Activated CD4-positive, alpha-beta T cell treated with anti-CD3 and anti-CD28 coated beads, Interleukin-2, amount 10 ng/mL, durations not matched to agents 24 days and 14 days (primary cell): ENCODE measurements around the gene AOC2. TPM values are rescaled to one million over a fixed set of nuclear protein-coding genes. Genes with fewer than 3 reads are reported as not detected.
"Not testable (repeated sequence)": the region's sequence is repeated elsewhere in the genome, so short reads cannot be mapped to it uniquely, and the experiment has no call there.

Source experiments
- DNase-seq: peaks from one replicate; pipeline ENCODE4 v3.0.0; 2022
- H3K27ac Mint-ChIP-seq: one replicate; pipeline ENCODE4 v1.8.0; 2022; ENCODE audit warnings: mild to moderate bottlenecking, mixed read lengths
- H3K27me3 Mint-ChIP-seq: one replicate; pipeline ENCODE4 v1.8.0; 2022; ENCODE audit warnings: mixed read lengths
- H3K36me3 Mint-ChIP-seq: one replicate; pipeline ENCODE4 v1.8.0; 2022; ENCODE audit warnings: low read depth, mild to moderate bottlenecking, mixed read lengths
- H3K4me1 Mint-ChIP-seq: one replicate; pipeline ENCODE4 v1.8.0; 2021; ENCODE audit warnings: mixed read lengths
- H3K4me3 Mint-ChIP-seq: one replicate; pipeline ENCODE4 v1.8.0; 2022; ENCODE audit warnings: mild to moderate bottlenecking, moderate library complexity, mixed read lengths
- H3K9me3 Mint-ChIP-seq: one replicate; pipeline ENCODE4 v1.8.0; 2021; ENCODE audit warnings: mixed read lengths
- intact Hi-C: fragments of 100-400 bp; cut with micrococcal nuclease; formaldehyde crosslinking; loops from one replicate; pipeline ENCODE4 v1.15.1; 2023
- total RNA-seq: library from RNA; stranded (reverse); gene quantifications from 2 replicates; pipeline ENCODE4 v1.2.3, GENCODE V29; 2022

Gene AOC2
- total RNA-seq, 1 donor from 2014 or later = 3.3 TPM

DNA sequence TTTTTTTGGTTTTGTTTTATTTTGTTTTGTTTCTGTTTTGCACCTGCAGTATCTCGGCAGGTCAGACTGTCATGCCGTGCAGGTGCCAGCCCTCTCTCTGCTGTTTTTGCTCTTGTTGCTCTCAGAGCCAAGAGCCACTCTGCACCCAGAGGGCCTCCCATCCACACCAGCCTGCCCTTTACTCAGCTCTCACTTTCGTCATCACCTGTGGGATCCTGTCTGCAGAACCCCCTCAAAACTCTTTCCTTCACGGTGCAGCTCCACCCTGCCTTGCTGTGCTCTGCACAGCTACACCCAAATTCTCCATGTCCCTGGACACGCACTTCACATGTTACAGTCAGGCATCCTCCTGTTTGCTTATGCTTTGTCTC is 9.2 kb downstream of the AOC2 start:
- Mint-ChIP-seq H3K36me3 (no peaks in the 10 kb centered on the region), H3K4me3 (no peak overlapping the region), H3K9me3 (no peaks in the 10 kb centered on the region), H3K4me1 (peaks cover 3% of the 10 kb centered on the region), H3K27me3 (no peaks in the 10 kb centered on the region), H3K27ac (no peak overlapping the region)
- no peak for DNase-seq
- intact Hi-C loops = no loop called here

DNA sequence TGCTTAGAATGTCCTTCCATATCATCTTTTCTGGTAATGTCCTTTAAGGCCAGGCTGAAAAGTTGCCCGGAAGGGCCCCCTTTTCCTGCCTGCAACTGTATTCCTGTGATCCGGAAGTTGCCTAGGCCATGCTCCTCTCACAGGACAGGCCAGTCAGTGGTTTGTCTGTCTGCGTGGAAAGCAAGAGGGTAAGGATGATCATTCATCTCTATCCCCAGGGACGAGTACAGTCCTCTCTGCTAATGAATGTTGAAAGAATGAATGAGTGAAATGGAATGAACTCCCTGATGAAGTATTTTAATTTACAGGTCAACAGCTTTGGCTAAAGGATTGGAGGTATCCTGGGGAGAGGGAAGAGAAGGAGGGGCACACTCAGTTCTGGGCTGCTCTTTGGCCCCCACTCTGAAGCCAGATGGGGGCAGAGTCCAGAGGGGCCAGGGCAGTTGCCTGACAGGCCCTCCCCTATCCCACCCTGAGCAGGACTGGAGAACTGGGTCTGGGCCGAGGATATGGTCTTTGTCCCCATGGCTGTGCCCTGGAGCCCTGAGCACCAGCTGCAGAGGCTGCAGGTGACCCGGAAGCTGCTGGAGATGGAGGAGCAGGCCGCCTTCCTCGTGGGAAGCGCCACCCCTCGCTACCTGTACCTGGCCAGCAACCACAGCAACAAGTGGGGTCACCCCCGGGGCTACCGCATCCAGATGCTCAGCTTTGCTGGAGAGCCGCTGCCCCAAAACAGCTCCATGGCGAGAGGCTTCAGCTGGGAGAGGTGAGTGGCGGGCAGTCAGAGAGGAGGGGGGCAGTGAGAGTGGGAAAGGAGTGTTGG is 9.8 kb downstream of the AOC2 start:
- intact Hi-C loops = no loop called here
- Mint-ChIP-seq H3K27me3 (no peaks in the 10 kb centered on the region), H3K27ac (no peak overlapping the region), H3K4me3 (no peak overlapping the region), H3K9me3 (no peaks in the 10 kb centered on the region), H3K36me3 (no peaks in the 10 kb centered on the region), H3K4me1 (peaks cover 3% of the 10 kb centered on the region)
- no peak for DNase-seq

DNA sequence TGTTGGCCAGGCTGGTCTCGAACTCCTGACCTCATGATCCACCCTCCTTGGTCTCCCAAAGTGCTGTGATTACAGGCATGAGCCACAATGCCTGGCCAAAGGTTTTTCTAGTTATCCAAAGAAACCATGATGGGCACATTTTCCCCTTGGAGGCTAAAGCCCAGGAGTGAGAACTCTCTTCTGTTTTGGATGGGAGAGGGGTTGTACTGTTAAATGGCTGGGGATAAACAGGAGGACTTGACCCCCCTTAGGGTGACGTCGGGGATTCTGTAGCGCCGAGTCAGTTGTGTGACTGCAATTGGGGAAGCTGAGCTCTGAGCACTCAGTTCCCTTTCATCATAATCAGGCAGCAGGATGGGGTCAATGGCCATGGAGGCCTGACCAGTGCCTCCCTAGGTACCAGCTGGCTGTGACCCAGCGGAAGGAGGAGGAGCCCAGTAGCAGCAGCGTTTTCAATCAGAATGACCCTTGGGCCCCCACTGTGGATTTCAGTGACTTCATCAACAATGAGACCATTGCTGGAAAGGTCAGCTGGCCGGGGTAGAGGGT is 10.7 kb downstream of the AOC2 start:
- intact Hi-C loops = no loop called here
- H3K9me3 Mint-ChIP-seq = no peaks in the 10 kb centered on the region
- no peaks in the 10 kb centered on the region for H3K36me3 Mint-ChIP-seq
- H3K4me3 Mint-ChIP-seq = no peak overlapping the region
- H3K27ac Mint-ChIP-seq = no peak overlapping the region
- peaks cover 2% of the 10 kb centered on the region for H3K4me1 Mint-ChIP-seq
- H3K27me3 Mint-ChIP-seq = no peaks in the 10 kb centered on the region
- no peak for DNase-seq

DNA sequence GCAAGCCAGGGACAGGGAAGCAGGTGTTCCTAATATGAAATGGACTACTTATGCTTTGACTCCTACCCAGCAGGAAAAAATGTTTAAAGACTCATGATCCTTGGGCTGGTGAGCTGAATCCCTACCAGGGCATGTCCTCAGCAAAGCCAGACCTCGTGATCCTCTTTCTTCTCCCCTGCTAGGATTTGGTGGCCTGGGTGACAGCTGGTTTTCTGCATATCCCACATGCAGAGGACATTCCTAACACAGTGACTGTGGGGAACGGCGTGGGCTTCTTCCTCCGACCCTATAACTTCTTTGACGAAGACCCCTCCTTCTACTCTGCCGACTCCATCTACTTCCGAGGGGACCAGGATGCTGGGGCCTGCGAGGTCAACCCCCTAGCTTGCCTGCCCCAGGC is 11.7 kb downstream of the AOC2 start:
- DNase-seq, H3K9me3 Mint-ChIP-seq, H3K4me3 Mint-ChIP-seq, intact Hi-C loops, H3K27ac Mint-ChIP-seq, H3K4me1 Mint-ChIP-seq, H3K27me3 Mint-ChIP-seq, H3K36me3 Mint-ChIP-seq: not testable (repeated sequence)

- not testable (repeated sequence) for H3K4me3 Mint-ChIP-seq, H3K4me1 Mint-ChIP-seq
These were observed 12.1 kb downstream of the AOC2 start for GRCh38 chr17:42856516-42856915.

DNA sequence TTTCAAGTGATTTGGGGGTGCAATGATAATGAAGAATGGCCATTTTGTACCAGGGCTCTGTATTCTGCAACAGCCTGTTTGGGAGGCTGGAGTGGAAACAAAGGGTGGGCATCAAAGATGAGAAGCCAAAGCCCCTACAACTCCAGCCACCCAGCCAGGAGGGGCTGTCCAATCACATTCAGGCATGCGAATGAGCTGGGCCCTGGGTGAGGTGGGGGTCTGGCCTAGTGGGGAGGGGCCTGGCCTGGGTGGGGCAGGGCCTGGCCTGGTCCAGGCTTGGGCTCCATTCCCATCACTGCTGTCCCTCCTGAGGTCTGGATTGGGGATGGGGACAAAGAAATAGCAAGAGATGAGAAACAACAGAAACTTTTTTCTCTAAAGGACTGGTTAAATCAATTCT is 13.0 kb downstream of the AOC2 start:
- no peaks in the 10 kb centered on the region for H3K9me3 Mint-ChIP-seq
- no peak for DNase-seq
- H3K4me3 Mint-ChIP-seq = no peak overlapping the region
- H3K36me3 Mint-ChIP-seq = no peaks in the 10 kb centered on the region
- H3K4me1 Mint-ChIP-seq = no peaks in the 10 kb centered on the region
- no peak overlapping the region for H3K27ac Mint-ChIP-seq
- H3K27me3 Mint-ChIP-seq = no peaks in the 10 kb centered on the region
- intact Hi-C loops = no loop called here

More at GRCh38 chr17:42856516-42856915, 12.1 kb downstream of the AOC2 start:
- H3K27ac Mint-ChIP-seq, H3K9me3 Mint-ChIP-seq, intact Hi-C loops, H3K27me3 Mint-ChIP-seq, H3K36me3 Mint-ChIP-seq, DNase-seq: not testable (repeated sequence)

- DNase-seq = no peak
- Mint-ChIP-seq H3K27me3 (peaks cover 8% of the 10 kb centered on the region), H3K9me3 (no peaks in the 10 kb centered on the region), H3K4me3 (no peak overlapping the region), H3K4me1 (no peaks in the 10 kb centered on the region), H3K36me3 (no peaks in the 10 kb centered on the region), H3K27ac (no peak overlapping the region)
- intact Hi-C loops = no loop called here
These were observed 21.3 kb downstream of the AOC2 start for GRCh38 chr17:42865638-42866094.

GRCh38 chr17:42866216-42866615 is 21.8 kb downstream of the AOC2 start:
- H3K9me3 Mint-ChIP-seq = no peaks in the 10 kb centered on the region
- no peaks in the 10 kb centered on the region for H3K4me1 Mint-ChIP-seq
- no peaks in the 10 kb centered on the region for H3K36me3 Mint-ChIP-seq
- H3K27ac Mint-ChIP-seq = no peak overlapping the region
- H3K27me3 Mint-ChIP-seq = peaks cover 8% of the 10 kb centered on the region
- H3K4me3 Mint-ChIP-seq = no peak overlapping the region
- intact Hi-C loops = no loop called here
- no peak for DNase-seq

DNA sequence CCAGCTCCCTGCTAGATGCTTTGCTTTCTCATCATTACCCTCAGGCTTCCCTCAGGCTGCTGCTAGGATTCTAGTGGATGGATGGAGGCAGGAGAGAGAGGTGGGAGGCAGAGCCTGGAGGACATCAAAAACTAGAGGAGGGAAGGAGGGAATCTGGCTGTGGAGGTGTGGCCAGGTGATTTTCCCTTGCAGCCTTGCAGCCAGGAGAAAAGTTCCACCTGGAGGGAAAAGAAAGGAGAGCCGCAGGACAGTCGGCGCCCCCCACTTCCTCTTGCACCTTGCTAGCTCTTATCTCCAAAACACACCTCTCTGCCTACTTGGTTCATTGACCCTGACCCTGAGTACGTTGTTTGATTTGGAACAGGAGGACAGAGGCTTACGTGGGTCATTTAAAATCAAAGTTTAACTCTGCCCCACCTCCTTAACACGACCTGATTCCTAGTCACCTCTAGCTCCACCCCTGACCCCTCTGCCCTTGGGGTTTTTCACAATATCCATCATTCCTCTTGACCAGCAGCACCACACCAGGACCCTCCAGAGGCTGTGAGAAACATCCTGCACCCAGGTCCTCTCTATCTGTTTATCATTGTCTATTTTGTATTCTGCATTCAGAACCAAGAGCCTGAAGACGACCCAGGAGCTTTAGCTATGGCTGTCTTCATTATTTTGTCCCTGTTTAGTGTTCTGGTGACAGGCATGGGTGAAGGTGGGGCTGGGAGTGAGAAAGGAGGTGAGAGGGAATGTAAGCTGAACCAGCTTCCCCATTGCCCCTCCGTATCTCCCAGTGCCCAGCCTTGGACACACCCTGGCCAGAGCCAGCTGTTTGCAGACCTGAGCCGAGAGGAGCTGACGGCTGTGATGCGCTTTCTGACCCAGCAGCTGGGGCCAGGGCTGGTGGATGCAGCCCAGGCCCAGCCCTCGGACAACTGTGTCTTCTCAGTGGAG is 22.5 kb downstream of the AOC2 start:
- intact Hi-C loops = no loop called here
- H3K36me3 Mint-ChIP-seq = no peaks in the 10 kb centered on the region
- no peak for DNase-seq
- H3K27ac Mint-ChIP-seq = no peak overlapping the region
- H3K4me1 Mint-ChIP-seq = no peaks in the 10 kb centered on the region
- no peak overlapping the region for H3K4me3 Mint-ChIP-seq
- no peaks in the 10 kb centered on the region for H3K9me3 Mint-ChIP-seq
- H3K27me3 Mint-ChIP-seq = peaks cover 8% of the 10 kb centered on the region

DNA sequence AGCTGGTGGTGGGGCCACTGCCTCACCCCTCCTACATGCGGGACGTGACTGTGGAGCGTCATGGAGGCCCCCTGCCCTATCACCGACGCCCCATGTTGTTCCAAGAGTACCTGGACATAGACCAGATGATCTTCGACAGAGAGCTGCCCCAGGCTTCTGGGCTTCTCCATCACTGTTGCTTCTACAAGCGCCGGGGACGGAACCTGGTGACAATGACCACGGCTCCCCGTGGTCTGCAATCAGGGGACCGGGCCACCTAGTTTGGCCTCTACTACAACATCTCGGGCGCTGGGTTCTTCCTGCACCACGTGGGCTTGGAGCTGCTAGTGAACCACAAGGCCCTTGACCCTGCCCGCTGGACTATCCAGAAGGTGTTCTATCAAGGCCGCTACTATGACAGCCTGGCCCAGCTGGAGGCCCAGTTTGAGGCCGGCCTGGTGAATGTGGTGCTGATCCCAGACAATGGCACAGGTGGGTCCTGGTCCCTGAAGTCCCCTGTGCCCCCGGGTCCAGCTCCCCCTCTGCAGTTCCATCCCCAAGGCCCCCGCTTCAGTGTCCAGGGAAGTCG is 23.4 kb downstream of the AOC2 start:
- H3K27me3 Mint-ChIP-seq, H3K4me1 Mint-ChIP-seq, H3K4me3 Mint-ChIP-seq, intact Hi-C loops, H3K36me3 Mint-ChIP-seq, H3K9me3 Mint-ChIP-seq, H3K27ac Mint-ChIP-seq, DNase-seq: not testable (repeated sequence)

DNA sequence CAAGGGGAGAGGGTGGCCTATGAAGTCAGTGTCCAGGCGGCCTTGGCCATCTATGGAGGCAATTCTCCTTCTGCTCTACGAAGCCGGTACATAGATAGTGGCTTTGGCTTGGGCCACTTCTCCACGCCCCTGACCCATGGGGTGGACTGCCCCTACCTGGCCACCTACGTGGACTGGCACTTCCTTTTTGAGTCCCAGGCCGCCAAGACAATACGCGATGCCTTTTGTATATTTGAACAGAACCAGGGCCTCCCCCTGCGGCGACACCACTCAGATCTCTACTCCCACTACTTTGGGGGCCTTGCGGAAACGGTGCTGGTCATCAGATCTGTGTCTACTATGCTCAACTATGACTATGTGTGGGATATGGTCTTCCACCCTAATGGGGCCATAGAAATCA is 24.0 kb downstream of the AOC2 start:
- no peaks in the 10 kb centered on the region for H3K9me3 Mint-ChIP-seq
- no peaks in the 10 kb centered on the region for H3K4me1 Mint-ChIP-seq
- peaks cover 6% of the 10 kb centered on the region for H3K27me3 Mint-ChIP-seq
- no peaks in the 10 kb centered on the region for H3K36me3 Mint-ChIP-seq
- no peak overlapping the region for H3K27ac Mint-ChIP-seq
- no peak for DNase-seq
- H3K4me3 Mint-ChIP-seq = no peak overlapping the region
- intact Hi-C loops = no loop called here

GRCh38 chr17:42871647-42872046 is 27.3 kb downstream of the AOC2 start:
- H3K27ac Mint-ChIP-seq = no peak overlapping the region

GRCh38 chr17:42872251-42872965 is 28.0 kb downstream of the AOC2 start:
- intact Hi-C loops = no loop called here
- DNase-seq = no peak
- Mint-ChIP-seq H3K27me3 (peaks cover 4% of the 10 kb centered on the region), H3K36me3 (no peaks in the 10 kb centered on the region), H3K4me1 (no peaks in the 10 kb centered on the region), H3K4me3 (no peak overlapping the region), H3K9me3 (no peaks in the 10 kb centered on the region), H3K27ac (no peak overlapping the region)

More at GRCh38 chr17:42871647-42872046, 27.3 kb downstream of the AOC2 start:
- H3K36me3 Mint-ChIP-seq = no peaks in the 10 kb centered on the region
- DNase-seq = no peak
- intact Hi-C loops = no loop called here
- H3K4me1 Mint-ChIP-seq = no peaks in the 10 kb centered on the region
- no peak overlapping the region for H3K4me3 Mint-ChIP-seq
- peaks cover 3% of the 10 kb centered on the region for H3K27me3 Mint-ChIP-seq
- H3K9me3 Mint-ChIP-seq = no peaks in the 10 kb centered on the region
